Lower leg skin (tissue), 3 donors: Measurements from ENCODE around the gene CH25H.

ENCODE experiments used
- POLR2A ChIP-seq, 2 donors: fragments of 450-650 bp; IDR thresholded peaks; one replicate each; pipeline ENCODE4 v1.6.1; 2016 to 2017; ENCODE audit warnings: antibody characterized with exemption in 2 of 2, mild to moderate bottlenecking in 1 of 2, moderate library complexity in 1 of 2
- TF ChIP-seq, protein P1 (sequence below), 3 donors: fragments of 450-650 bp; IDR thresholded peaks; one replicate each; pipeline ENCODE4 v1.5.1; 2016; ENCODE audit warnings: antibody characterized with exemption in 3 of 3, mild to moderate bottlenecking in 3 of 3, moderate library complexity in 2 of 3

DNA sequence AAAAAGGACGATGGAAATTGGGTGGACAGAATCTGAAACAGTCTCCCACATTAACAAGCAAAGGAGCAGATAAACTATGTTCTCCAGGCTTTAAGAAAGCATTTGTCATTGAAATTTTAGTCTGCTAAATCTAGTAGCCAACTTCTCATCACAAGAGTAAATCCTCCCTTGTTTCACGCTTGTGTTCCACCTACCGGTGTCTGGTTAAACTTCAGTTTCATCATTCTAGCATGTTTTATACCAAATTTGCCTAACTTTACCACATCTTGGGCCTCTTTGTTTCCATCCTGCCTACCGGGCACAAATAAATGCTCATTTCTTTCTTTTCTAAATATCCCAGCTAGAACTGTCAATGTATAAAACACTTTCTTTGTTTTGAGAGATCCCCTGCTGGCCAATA lies 38.7 kb upstream of the CH25H start:
- TF ChIP-seq, protein P1, sequence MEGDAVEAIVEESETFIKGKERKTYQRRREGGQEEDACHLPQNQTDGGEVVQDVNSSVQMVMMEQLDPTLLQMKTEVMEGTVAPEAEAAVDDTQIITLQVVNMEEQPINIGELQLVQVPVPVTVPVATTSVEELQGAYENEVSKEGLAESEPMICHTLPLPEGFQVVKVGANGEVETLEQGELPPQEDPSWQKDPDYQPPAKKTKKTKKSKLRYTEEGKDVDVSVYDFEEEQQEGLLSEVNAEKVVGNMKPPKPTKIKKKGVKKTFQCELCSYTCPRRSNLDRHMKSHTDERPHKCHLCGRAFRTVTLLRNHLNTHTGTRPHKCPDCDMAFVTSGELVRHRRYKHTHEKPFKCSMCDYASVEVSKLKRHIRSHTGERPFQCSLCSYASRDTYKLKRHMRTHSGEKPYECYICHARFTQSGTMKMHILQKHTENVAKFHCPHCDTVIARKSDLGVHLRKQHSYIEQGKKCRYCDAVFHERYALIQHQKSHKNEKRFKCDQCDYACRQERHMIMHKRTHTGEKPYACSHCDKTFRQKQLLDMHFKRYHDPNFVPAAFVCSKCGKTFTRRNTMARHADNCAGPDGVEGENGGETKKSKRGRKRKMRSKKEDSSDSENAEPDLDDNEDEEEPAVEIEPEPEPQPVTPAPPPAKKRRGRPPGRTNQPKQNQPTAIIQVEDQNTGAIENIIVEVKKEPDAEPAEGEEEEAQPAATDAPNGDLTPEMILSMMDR (IDR thresholded peaks at IDR 0.05), result no peak
- TF ChIP-seq POLR2A (IDR thresholded peaks at IDR 0.05), result no peak
